Activated CD8-positive, alpha-beta memory T cell treated with anti-CD3 and anti-CD28 coated beads for 1 hour (primary cell): ENCODE data around the gene SYS1.

Experiments
- DNase-seq, 2 donors: peaks; one replicate each; pipeline ENCODE4 v3.0.0-alpha.2; 2020; ENCODE audit warnings: low read depth in 1 of 2; ENCODE audit errors: extremely low read depth in 1 of 2

SYS1 gene

GRCh38 chr20:45378191-45378590 lies 15.2 kb downstream of the SYS1 start, which contains the start of gene TP53TG5:
TSS of gene TP53TG5 (minus strand) at chr20:45378325. CDS start at chr20:45378236, 89 bp downstream.
- DNase-seq: no peak

GRCh38 chr20:45387274-45387673 lies 24.3 kb downstream of the SYS1 start:
- no peak for DNase-seq

GRCh38 chr20:45390931-45391330 lies 28.0 kb downstream of the SYS1 start:
- no peak for DNase-seq

- no peak for DNase-seq
Measured at GRCh38 chr20:45391559-45391958, 28.6 kb downstream of the SYS1 start.

- no peak for DNase-seq
Measured at GRCh38 chr20:45392733-45393132, 29.8 kb downstream of the SYS1 start.

- no peak for DNase-seq
Measured at GRCh38 chr20:45394221-45395113, 31.5 kb downstream of the SYS1 start.

GRCh38 chr20:45395114-45395415 lies 32.1 kb downstream of the SYS1 start:
- no peak for DNase-seq

GRCh38 chr20:45399018-45399417 lies 36.1 kb downstream of the SYS1 start:
- DNase-seq: no peak

- no peak for DNase-seq
Measured at GRCh38 chr20:45400346-45401031, 37.5 kb downstream of the SYS1 start.

- DNase-seq: no peak
Measured at GRCh38 chr20:45402946-45403345, 40.0 kb downstream of the SYS1 start.

- DNase-seq: no peak
Measured at GRCh38 chr20:45404438-45404837, 41.5 kb downstream of the SYS1 start.

GRCh38 chr20:45405571-45406259 lies 42.8 kb downstream of the SYS1 start:
- no peak for DNase-seq

- peak in 1 of 2 donors; percentile 32 for DNase-seq
Measured at GRCh38 chr20:45406260-45407066, 43.5 kb downstream of the SYS1 start.

- no peak for DNase-seq
Measured at GRCh38 chr20:45407067-45407745, 44.2 kb downstream of the SYS1 start.

GRCh38 chr20:45407783-45408645 lies 45.1 kb downstream of the SYS1 start, which contains the start of gene DBNDD2:
TSS of gene DBNDD2 (plus strand) at chr20:45408289. CDS start at chr20:45408468, 179 bp downstream.
- DNase-seq: no peak

GRCh38 chr20:45408646-45409213 lies 45.8 kb downstream of the SYS1 start:
- no peak for DNase-seq

GRCh38 chr20:45409521-45410272 lies 46.7 kb downstream of the SYS1 start:
- no peak for DNase-seq

- no peak for DNase-seq
Measured at GRCh38 chr20:45410887-45411286, 47.9 kb downstream of the SYS1 start.
